Liver (tissue), 2 donors: ENCODE results near the gene CTSE.

Source experiments
- CTCF ChIP-seq: fragments of 150-350 bp; IDR thresholded peaks from 2 replicates; pipeline ENCODE4 v1.5.1; 2017; ENCODE audit warnings: improper control_type of control experiment, low read depth, low read length; ENCODE audit not compliant: missing input control
- FOXA2 ChIP-seq: IDR thresholded peaks from 2 replicates; pipeline ENCODE4 v1.6.1; 2016; ENCODE audit warnings: antibody characterized with exemption
- TF ChIP-seq, protein P1 (sequence below): IDR thresholded peaks from 2 replicates; pipeline ENCODE4 v1.6.1; 2016; ENCODE audit warnings: antibody characterized with exemption
- donor health status: healthy.

DNA sequence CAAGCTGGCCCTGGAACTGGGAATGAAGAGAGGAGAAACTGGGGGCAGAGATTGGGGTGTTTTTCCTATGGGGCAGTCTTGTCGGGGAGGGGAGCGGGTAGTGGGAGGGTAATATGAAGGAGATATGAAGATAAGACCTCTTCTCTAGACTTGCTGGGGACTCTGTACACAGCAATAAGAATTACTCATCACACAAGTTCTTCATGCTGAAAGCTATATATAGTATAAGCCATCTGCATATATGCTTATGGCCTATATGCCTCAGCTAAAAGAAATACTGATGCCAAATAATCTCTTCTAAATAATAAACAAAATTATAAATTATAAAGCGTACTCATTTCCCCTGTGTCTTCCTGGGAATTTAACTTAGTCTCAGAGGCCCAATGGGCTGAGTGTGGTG, 37.1 kb upstream of the CTSE start:
- TF ChIP-seq, protein P1, sequence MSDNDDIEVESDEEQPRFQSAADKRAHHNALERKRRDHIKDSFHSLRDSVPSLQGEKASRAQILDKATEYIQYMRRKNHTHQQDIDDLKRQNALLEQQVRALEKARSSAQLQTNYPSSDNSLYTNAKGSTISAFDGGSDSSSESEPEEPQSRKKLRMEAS: no peak
- TF ChIP-seq CTCF: no peak
- no peak for TF ChIP-seq FOXA2
